CD4-positive, CD25-positive, alpha-beta regulatory T cell (primary cell): ENCODE data around the gene FAM184B. TPM values are rescaled to one million over a fixed set of nuclear protein-coding genes. Genes with fewer than 3 reads are reported as not detected.
"Not testable (repeated sequence)": the region's sequence is repeated elsewhere in the genome, so short reads cannot be mapped to it uniquely, and the experiment has no call there.

Experiments used
- ATAC-seq, 2 donors: fragments of 150-1000 bp; cut with Tn5 transposase; one replicate each; pipeline ENCODE4 v1.10.0; 2021; ENCODE audit warnings: low read depth in 2 of 2, moderate number of reproducible peaks in 2 of 2, moderate library complexity in 1 of 2
- DNase-seq, 3 donors: peaks; one replicate each; pipeline versions ENCODE4 v3.0.0 to v3.0.0-alpha.2; 2012 to 2022; ENCODE audit warnings: mixed read lengths in 1 of 3
- H3K27ac ChIP-seq: one replicate; pipeline ENCODE4 v1.7.0; 2013; ENCODE audit warnings: mild to moderate bottlenecking, low read length; ENCODE audit not compliant: insufficient read depth, poor library complexity, severe bottlenecking
- H3K27me3 ChIP-seq: one replicate; pipeline ENCODE4 v1.7.0; 2013; ENCODE audit warnings: low read length; ENCODE audit not compliant: control insufficient read depth, insufficient read depth
- H3K36me3 ChIP-seq: one replicate; pipeline ENCODE4 v1.7.0; 2013; ENCODE audit warnings: mild to moderate bottlenecking, low read length, moderate library complexity; ENCODE audit not compliant: control insufficient read depth, insufficient read depth
- H3K4me1 ChIP-seq: 2 replicates; pipeline ENCODE4 v1.7.0; 2013; ENCODE audit warnings: mild to moderate bottlenecking, low read length; ENCODE audit not compliant: insufficient read depth, control insufficient read depth, poor library complexity, severe bottlenecking
- H3K4me3 ChIP-seq: one replicate; pipeline ENCODE4 v1.7.0; 2013; ENCODE audit warnings: low read depth, mild to moderate bottlenecking, low read length, moderate library complexity
- H3K9me3 ChIP-seq, 2 experiments: 1 replicate in 1 of 2; 2 replicates in 1 of 2; pipeline ENCODE4 v1.7.0; 2013; ENCODE audit warnings: low read length in 2 of 2, mild to moderate bottlenecking in 1 of 2, moderate library complexity in 1 of 2; ENCODE audit not compliant: control insufficient read depth in 2 of 2
- H3K27ac Mint-ChIP-seq, 3 donors: one replicate each; pipeline ENCODE4 v1.8.0; 2020 to 2022; ENCODE audit warnings: mild to moderate bottlenecking in 3 of 3, mixed read lengths in 3 of 3, moderate library complexity in 2 of 3
- H3K27me3 Mint-ChIP-seq: one replicate; pipeline ENCODE4 v1.8.0; 2022; ENCODE audit warnings: mild to moderate bottlenecking, mixed read lengths
- H3K36me3 Mint-ChIP-seq: one replicate; pipeline ENCODE4 v1.8.0; 2020; ENCODE audit warnings: mixed read lengths
- H3K4me1 Mint-ChIP-seq, 4 donors: one replicate each; pipeline ENCODE4 v1.8.0; 2020 to 2022; ENCODE audit warnings: mixed read lengths in 4 of 4, mild to moderate bottlenecking in 1 of 4
- H3K4me3 Mint-ChIP-seq, 4 donors: one replicate each; pipeline ENCODE4 v1.8.0; 2020 to 2022; ENCODE audit warnings: mild to moderate bottlenecking in 4 of 4, mixed read lengths in 4 of 4, moderate library complexity in 3 of 4
- H3K9me3 Mint-ChIP-seq, 7 donors: one replicate each; pipeline ENCODE4 v1.8.0; 2020 to 2022; ENCODE audit warnings: mixed read lengths in 7 of 7, mild to moderate bottlenecking in 3 of 7, moderate library complexity in 2 of 7
- polyA plus RNA-seq, 4 donors: library from polyadenylated mRNA; unstranded; fragments of 300-500 nt; fragmentation: Illumina TruSeq; gene quantifications; one replicate each; pipeline ENCODE4 v1.2.3, GENCODE V29; 2021
- total RNA-seq: library from RNA; stranded (reverse); gene quantifications from one replicate; pipeline ENCODE4 v1.2.3, GENCODE V29; 2022

Gene FAM184B
- total and polyA plus RNA-seq, 5 donors from 2014 or later: 0.03 TPM; not detected in 4

DNA sequence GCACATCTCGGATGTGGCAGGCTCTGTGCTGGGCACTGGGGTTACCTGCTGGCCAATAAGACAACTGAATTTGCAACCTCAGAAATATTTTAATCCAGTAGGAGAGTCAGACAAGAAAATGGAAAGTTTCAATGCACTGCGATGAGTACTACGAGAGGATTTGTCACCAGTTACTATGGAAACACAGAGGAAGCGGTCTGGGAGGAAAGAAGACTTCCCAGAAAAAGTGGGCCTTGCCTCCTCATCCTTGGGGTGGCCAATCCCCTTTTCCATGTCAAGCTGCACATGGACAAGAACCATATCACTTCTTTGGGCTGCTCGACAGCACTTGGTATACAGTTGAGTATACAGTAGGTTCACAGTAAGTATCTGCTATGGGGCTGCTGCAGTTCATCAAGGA is 67.6 kb downstream of the FAM184B start:
- Histone ChIP-seq H3K9me3 (no peaks in the 10 kb centered on the region), H3K4me1 (no peaks in the 10 kb centered on the region), H3K27ac (no peak overlapping the region), H3K36me3 (no peaks in the 10 kb centered on the region), H3K4me3 (no peak overlapping the region), H3K27me3 (peaks cover 2% of the 10 kb centered on the region)
- Mint-ChIP-seq H3K9me3 (peaks cover 0 to 4% (median 0%) of the 10 kb centered on the region in 7 donors), H3K27ac (no peak overlapping the region), H3K36me3 (no peaks in the 10 kb centered on the region), H3K4me1 (no peaks in the 10 kb centered on the region), H3K27me3 (peaks cover 5% of the 10 kb centered on the region), H3K4me3 (no peak overlapping the region)
- DNase-seq (no peak), ATAC-seq (no peak)

DNA sequence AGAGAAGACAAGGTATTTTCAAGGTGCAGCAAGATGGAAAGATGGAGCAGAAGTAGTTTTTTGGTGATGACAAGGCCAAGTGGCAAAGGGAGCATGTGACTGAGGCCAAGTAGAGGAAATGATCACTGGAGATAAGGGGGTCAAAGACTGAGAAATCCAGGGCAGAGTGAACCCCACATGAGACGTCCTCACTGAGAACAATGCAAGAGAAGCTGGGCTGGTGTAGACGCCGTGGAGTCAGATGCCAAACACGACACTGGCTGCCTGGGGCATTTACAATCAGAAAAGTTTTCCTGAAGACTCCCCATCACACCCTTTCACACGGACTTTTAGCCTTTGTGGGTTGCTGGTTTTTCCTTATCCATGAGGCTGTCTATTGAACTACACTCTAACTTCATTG is 69.3 kb downstream of the FAM184B start:
- H3K4me3 ChIP-seq: no peak overlapping the region
- Mint-ChIP-seq H3K36me3 (no peaks in the 10 kb centered on the region), H3K27ac (no peak overlapping the region), H3K9me3 (peaks cover 0 to 4% (median 0%) of the 10 kb centered on the region in 7 donors), H3K4me1 (no peaks in the 10 kb centered on the region), H3K27me3 (peaks cover 5% of the 10 kb centered on the region), H3K4me3 (no peak overlapping the region)
- DNase-seq: no peak
- H3K36me3 ChIP-seq: no peaks in the 10 kb centered on the region
- no peaks in the 10 kb centered on the region for H3K4me1 ChIP-seq
- no peak overlapping the region for H3K27ac ChIP-seq
- ATAC-seq: no peak
- H3K27me3 ChIP-seq: no peaks in the 10 kb centered on the region
- no peaks in the 10 kb centered on the region for H3K9me3 ChIP-seq

DNA sequence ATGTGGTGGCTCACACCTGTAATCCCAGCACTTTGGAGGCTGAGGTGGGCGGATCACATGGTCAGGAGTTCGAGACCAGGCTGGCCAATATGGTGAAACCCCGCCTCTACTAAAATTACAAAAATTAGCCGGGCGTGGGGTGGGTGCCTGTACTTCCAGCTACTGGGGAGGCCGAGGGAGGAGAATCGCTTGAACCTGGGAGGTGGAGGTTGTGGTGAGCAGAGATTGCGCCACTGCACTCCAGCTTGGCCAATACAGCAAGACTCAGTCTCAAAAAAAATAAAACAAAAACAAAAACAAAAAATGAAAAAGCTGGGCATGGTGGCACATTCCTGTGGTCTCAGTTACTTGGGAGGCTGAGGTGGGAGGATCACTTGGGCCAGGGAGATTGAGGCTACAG is 70.2 kb downstream of the FAM184B start:
- not testable (repeated sequence) for H3K27me3 Mint-ChIP-seq, H3K9me3 Mint-ChIP-seq, H3K36me3 ChIP-seq, H3K4me1 Mint-ChIP-seq, H3K4me3 Mint-ChIP-seq, H3K4me1 ChIP-seq, H3K27ac Mint-ChIP-seq, H3K27ac ChIP-seq, H3K36me3 Mint-ChIP-seq, DNase-seq, ATAC-seq, H3K4me3 ChIP-seq, H3K9me3 ChIP-seq, H3K27me3 ChIP-seq

DNA sequence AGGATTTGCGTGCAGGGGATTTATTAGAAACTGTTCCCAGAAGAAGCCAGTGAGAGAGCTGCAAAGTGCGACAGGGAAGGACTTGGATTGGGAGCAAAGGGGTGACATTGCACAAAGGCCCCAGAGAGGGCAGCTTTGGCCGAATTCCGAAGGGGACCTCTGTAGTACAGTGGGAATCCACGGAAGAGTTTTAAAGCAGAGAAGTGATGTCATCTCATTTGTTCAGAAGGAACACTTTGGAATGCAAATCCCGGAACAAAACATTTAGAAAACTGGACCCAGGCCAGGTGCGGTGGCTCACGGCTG is 71.7 kb downstream of the FAM184B start:
- Histone ChIP-seq H3K36me3 (no peaks in the 10 kb centered on the region), H3K27me3 (no peaks in the 10 kb centered on the region), H3K9me3 (no peaks in the 10 kb centered on the region), H3K4me3 (no peak overlapping the region), H3K4me1 (no peaks in the 10 kb centered on the region), H3K27ac (no peak overlapping the region)
- Mint-ChIP-seq H3K9me3 (no peaks in the 10 kb centered on the region), H3K4me1 (no peaks in the 10 kb centered on the region), H3K4me3 (no peak overlapping the region), H3K27me3 (peaks cover 5% of the 10 kb centered on the region), H3K27ac (no peak overlapping the region), H3K36me3 (no peaks in the 10 kb centered on the region)
- DNase-seq: no peak
- no peak for ATAC-seq

DNA sequence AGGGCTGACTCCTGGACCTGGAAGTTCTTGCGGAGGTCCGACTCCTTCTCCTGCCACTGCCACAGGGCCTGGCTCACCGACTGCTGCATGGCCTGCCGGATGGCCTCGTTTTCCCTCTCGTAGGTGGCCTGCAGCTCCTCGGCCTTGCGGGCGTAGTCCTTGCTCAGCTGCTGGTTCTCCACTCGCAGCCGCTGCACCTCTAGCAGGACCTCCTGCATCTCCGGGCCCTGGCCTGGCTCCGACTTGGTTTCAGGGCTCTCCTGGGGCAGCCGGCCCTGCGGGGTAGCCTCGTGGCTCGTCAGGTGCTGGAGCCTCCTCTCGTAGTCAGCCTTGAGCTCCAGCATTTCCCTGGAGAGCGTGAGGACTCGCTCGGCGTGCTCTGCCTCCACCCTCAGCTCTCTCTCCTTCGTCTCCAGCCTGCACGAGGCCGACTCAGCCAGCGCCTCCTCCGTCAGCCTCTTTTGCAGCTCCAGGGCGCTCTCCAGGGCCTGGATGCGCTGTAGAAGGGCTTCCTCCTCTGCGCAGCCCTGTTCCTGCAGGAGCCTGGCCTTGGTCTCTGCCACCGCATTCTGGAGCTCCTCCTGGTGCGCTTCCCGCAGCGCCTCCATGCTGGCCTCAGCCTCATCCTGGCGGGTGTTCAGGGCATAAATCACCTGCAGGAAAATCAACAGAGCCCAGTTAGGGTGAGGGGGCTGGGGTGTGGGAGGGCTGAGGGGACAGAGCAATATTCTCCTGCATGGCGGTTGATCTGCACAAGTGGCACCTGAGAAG is 72.2 kb downstream of the FAM184B start:
- Histone ChIP-seq H3K4me3 (no peak overlapping the region), H3K27me3 (no peaks in the 10 kb centered on the region), H3K9me3 (no peaks in the 10 kb centered on the region), H3K27ac (no peak overlapping the region), H3K4me1 (no peaks in the 10 kb centered on the region), H3K36me3 (no peaks in the 10 kb centered on the region)
- H3K4me1 Mint-ChIP-seq: no peaks in the 10 kb centered on the region
- H3K9me3 Mint-ChIP-seq: no peaks in the 10 kb centered on the region
- H3K36me3 Mint-ChIP-seq: no peaks in the 10 kb centered on the region
- H3K27ac Mint-ChIP-seq: no peak overlapping the region
- H3K27me3 Mint-ChIP-seq: peaks cover 5% of the 10 kb centered on the region
- DNase-seq: no peak
- H3K4me3 Mint-ChIP-seq: no peak overlapping the region
- no peak for ATAC-seq

DNA sequence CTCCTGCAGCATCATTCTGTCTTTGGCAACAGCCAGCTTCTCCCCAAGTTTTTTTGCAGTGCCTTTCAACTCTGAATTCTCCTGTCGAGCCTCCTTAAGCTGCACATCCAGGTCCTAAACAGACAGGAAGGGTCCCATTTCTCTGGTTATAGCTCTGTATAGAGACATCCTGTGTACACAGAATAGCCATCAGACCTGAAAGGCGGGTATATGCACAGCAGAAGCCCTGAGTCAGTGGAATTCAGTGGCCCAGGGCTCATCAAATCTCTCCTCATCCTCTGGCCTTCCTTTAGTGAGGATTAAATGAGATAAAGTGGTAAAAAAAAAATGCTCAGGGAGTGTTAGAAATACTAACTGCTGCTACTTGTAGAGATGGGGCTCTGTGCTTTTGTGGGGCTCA is 73.8 kb downstream of the FAM184B start:
- Histone ChIP-seq H3K36me3 (no peaks in the 10 kb centered on the region), H3K4me3 (no peak overlapping the region), H3K27me3 (no peaks in the 10 kb centered on the region), H3K4me1 (no peaks in the 10 kb centered on the region), H3K9me3 (no peaks in the 10 kb centered on the region), H3K27ac (no peak overlapping the region)
- Mint-ChIP-seq H3K4me3 (no peak overlapping the region), H3K4me1 (no peaks in the 10 kb centered on the region), H3K36me3 (no peaks in the 10 kb centered on the region), H3K27me3 (peaks cover 5% of the 10 kb centered on the region), H3K27ac (no peak overlapping the region), H3K9me3 (no peaks in the 10 kb centered on the region)
- DNase-seq (no peak), ATAC-seq (no peak)

DNA sequence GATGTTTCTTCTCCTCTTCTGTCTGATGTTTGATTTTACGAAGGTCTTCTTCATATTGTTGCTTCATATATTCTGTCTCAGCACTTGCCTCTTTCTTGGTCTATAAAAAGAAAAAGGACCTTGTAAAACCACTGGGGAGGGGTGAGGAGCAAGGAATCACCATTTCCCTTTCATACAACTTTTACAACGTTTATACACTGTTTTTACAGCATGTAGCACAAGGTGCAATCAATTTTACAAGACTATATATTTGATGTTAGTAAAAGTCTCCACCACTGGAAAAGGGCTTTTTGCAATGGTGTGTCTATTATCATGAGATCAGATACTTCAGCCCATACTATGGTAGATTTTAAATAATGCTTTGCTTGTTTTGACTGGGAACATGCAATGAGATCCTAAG is 76.3 kb downstream of the FAM184B start:
- H3K9me3 ChIP-seq: no peaks in the 10 kb centered on the region
- Mint-ChIP-seq H3K4me3 (no peak overlapping the region), H3K36me3 (no peaks in the 10 kb centered on the region)

DNA sequence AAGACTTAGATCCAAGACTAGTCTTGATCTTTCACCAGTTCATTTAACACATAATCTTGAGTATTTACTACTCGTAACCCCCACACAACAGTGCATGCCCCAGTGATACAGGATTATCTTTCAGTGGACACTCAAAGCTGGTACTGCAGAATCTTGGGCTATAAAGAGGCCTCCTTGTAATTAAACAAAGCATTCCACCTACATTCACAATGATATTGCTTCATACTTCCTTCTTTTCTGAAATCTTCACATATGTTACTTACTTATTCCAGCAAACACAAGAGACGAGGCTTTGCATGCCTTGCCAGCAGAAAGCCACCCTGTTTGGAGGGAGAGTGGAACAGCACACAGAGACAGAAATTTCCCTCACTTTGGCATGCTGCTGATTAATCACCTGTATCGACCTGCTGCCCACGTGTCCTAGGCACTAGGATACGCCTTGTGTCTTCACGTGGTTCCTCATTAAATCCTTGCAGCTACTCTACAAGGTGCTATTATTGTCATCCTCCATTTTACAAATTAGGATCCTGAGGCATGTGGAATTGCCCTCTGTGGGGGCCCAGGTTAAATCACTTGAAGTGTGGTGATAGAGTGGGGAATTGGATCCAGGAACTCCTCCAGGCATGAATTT is 77.3 kb downstream of the FAM184B start:
- Mint-ChIP-seq H3K27me3 (peaks cover 3% of the 10 kb centered on the region), H3K27ac (no peak overlapping the region), H3K4me3 (no peak overlapping the region), H3K9me3 (peaks cover 0 to 11% (median 3%) of the 10 kb centered on the region in 7 donors), H3K36me3 (no peaks in the 10 kb centered on the region), H3K4me1 (no peaks in the 10 kb centered on the region)
- Histone ChIP-seq H3K9me3 (peaks cover 0 to 7% of the 10 kb centered on the region in 2 experiments), H3K27me3 (no peaks in the 10 kb centered on the region), H3K36me3 (no peaks in the 10 kb centered on the region), H3K4me3 (no peak overlapping the region), H3K4me1 (no peaks in the 10 kb centered on the region), H3K27ac (no peak overlapping the region)
- ATAC-seq: no peak
- no peak for DNase-seq

More for the DNA sequence above, 76.3 kb downstream of the FAM184B start:
- Mint-ChIP-seq H3K9me3 (peaks cover 0 to 2% (median 0%) of the 10 kb centered on the region in 7 donors), H3K4me1 (no peaks in the 10 kb centered on the region), H3K27ac (no peak overlapping the region), H3K27me3 (no peaks in the 10 kb centered on the region)
- H3K4me1 ChIP-seq: no peaks in the 10 kb centered on the region
- H3K4me3 ChIP-seq: no peak overlapping the region
- no peaks in the 10 kb centered on the region for H3K27me3 ChIP-seq
- no peaks in the 10 kb centered on the region for H3K36me3 ChIP-seq
- no peak overlapping the region for H3K27ac ChIP-seq
- ATAC-seq (no peak), DNase-seq (no peak)
